ENCODE measurements around the gene TRRAP. TPM values are rescaled to one million over a fixed set of nuclear protein-coding genes. Genes with fewer than 3 reads are reported as not detected.

TRRAP gene
- total and polyA plus RNA-seq, 2 of the 8 experiments (the other 6 are each of a cell fraction or from before 2014, with no cell fraction given), result 21.7 to 48.6 TPM

DNA sequence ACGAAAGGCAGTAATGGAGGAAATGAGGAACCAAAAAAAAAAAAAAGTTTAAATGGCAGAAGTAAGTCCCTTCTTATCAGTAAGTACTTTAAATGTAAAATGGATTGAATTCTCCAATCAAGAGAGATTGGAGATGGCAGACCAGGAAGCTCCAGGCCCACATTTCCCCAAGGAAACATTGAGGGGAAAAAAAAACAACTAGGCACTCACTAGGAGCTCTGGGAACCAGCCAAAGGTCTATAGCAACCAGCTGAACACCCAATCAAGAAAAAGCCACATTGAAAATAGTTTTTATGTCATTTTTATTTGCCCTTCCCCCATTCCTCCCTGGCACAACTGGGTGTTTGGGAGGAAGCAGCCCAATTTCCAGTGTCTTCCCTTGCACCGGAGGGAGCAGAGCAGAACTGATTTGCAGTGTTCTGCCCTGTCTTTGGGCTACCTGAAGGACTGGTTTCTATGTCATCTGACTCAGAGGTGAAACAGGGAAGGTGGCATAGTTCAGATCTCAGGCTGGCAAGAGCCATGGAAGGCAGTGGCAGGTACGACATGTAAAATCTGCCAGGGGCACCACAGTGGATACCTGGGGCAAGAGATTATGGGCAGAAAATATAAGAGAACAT lies 143.7 kb downstream of the TRRAP start:
- H3K23me2 ChIP-seq (ENCODE audit: low read depth, low read length), result no peaks in the 10 kb centered on the region
- no peak overlapping the region for H2BK120ac ChIP-seq (replicated peaks; ENCODE audit: low read depth, low read length)
- H3K9ac ChIP-seq (replicated peaks in 1 of 4; ENCODE audit: extremely low read depth in 1 of 4, low read depth in 3 of 4, low read length in 3 of 4), result no peak overlapping the region
- H4K8ac ChIP-seq (ENCODE audit: extremely low read depth, insufficient read depth, low read length), result no peak overlapping the region
- H3K18ac ChIP-seq (ENCODE audit: extremely low read depth, low read length), result no peak overlapping the region
- H3K9me3 ChIP-seq (ENCODE audit: insufficient read depth in 2 of 2, low read depth in 1 of 2, low read length in 1 of 2), result no peaks in the 10 kb centered on the region
- no peak overlapping the region for H2AFZ ChIP-seq (ENCODE audit: low read length)
- H4K91ac ChIP-seq (replicated peaks; ENCODE audit: insufficient read length, low read length), result no peak overlapping the region
- H2BK12ac ChIP-seq (ENCODE audit: low read depth, low read length), result 0 out of 2 replicates have a peak overlapping the region, but pooled peaks have one; percentile 50
- H3K14ac ChIP-seq (ENCODE audit: insufficient read length), result no peak overlapping the region
- H2AK5ac ChIP-seq (ENCODE audit: low read depth, low read length), result no peak overlapping the region
- peaks cover 0 to 4% (median 1%) of the 10 kb centered on the region in 4 experiments; a peak in 3 of 8 replicates for H3K36me3 ChIP-seq (ENCODE audit: control insufficient read depth in 2 of 4, insufficient read depth in 4 of 4, low read length in 3 of 4)
- H3K79me1 ChIP-seq (ENCODE audit: low read depth, low read length), result no peaks in the 10 kb centered on the region; the same call in 1 of the 2 replicates
- H3K23ac ChIP-seq (ENCODE audit: insufficient read length), result no peak overlapping the region
- H3K79me2 ChIP-seq (ENCODE audit: control insufficient read depth in 1 of 2, insufficient read depth in 2 of 2, low read length in 2 of 2), result peaks cover 0 to 5% of the 10 kb centered on the region in 2 experiments; a peak in 1 of 4 replicates
- no peak overlapping the region for H4K5ac ChIP-seq (ENCODE audit: insufficient read length, low read depth, low read length)
- H3K27me3 ChIP-seq (replicated peaks in 1 of 4; ENCODE audit: control insufficient read depth in 3 of 4, extremely low read depth in 1 of 4, insufficient read depth in 3 of 4, low read length in 3 of 4), result no peaks in the 10 kb centered on the region
- H4K20me1 ChIP-seq (replicated peaks in 1 of 2; ENCODE audit: control insufficient read depth in 1 of 2, insufficient read depth in 2 of 2, low read length in 2 of 2), result peaks cover 0 to 2% of the 10 kb centered on the region in 2 experiments
- no peak for DNase-seq (ENCODE audit: low read depth in 1 of 2, low spot score in 2 of 2)
- ChIA-PET POLR2A (ENCODE audit: partially characterized antibody) (no interaction called here), CTCF (ENCODE audit: partially characterized antibody) (interaction anchor here (0.6 to 2.8 kb wide), 2 partner anchors 15 to 145 kb away, joined by 4 to 9 read pairs; no protein-coding TSS in a partner anchor)
- H3K4me3 ChIP-seq (ENCODE audit: extremely low read depth in 1 of 4, insufficient read depth in 2 of 4, low read depth in 3 of 4, low read length in 4 of 4), result no peak overlapping the region
- no peaks in the 10 kb centered on the region for H3K4me1 ChIP-seq (replicated peaks in 1 of 4; ENCODE audit: control insufficient read depth in 3 of 4, insufficient read depth in 4 of 4, low read length in 3 of 4)
- H3K4me2 ChIP-seq (ENCODE audit: insufficient read depth in 1 of 2, low read depth in 2 of 2, low read length in 2 of 2), result no peak overlapping the region
- no peak overlapping the region for H2BK15ac ChIP-seq (ENCODE audit: low read length)
- H3K4ac ChIP-seq (replicated peaks; ENCODE audit: insufficient read length, low read depth, low read length), result no peak overlapping the region
- H2BK5ac ChIP-seq (ENCODE audit: low read depth, low read length), result no peak overlapping the region
- no peak overlapping the region for H2BK20ac ChIP-seq (ENCODE audit: low read length)
- FAIRE-seq, result no peak
- 92% methylated on average over 3 of the region's 3 CpGs; no CpG with 5 or more reads in 1 of the 2 experiments for WGBS, 2 experiments (ENCODE audit: extremely low coverage in 1 of 2, insufficient coverage in 1 of 2, insufficient read length in 1 of 2, insufficient replicate concordance in 2 of 2, low coverage in 1 of 2, low lambda C conversion rate in 2 of 2, missing lambda C conversion rate in 1 of 2)
- H3K27ac ChIP-seq (ENCODE audit: low read depth, low read length), result no peak overlapping the region
- no peak overlapping the region for H3K56ac ChIP-seq (replicated peaks; ENCODE audit: insufficient read length, low read depth, low read length)
- TF ChIP-seq CEBPB (IDR thresholded peaks at IDR 0.05; ENCODE audit: low read depth, low read length), result no peak
- TF ChIP-seq SP4 (IDR thresholded peaks at IDR 0.05; ENCODE audit: low read length), result no peak
- TF ChIP-seq SAP30 (IDR thresholded peaks at IDR 0.05; ENCODE audit: insufficient read depth, insufficient replicate concordance, low read length), result no peak
- TF ChIP-seq PHF8 (conservative IDR thresholded peaks at IDR 0.05; ENCODE audit: low read depth, low read length), result no peak
- TF ChIP-seq TEAD4 (IDR thresholded peaks at IDR 0.05; ENCODE audit: low read depth, low read length), result no peak
- no peak for TF ChIP-seq CHD1 (IDR thresholded peaks at IDR 0.05; ENCODE audit: low read depth, low read length)
- no peak for TF ChIP-seq SUZ12 (IDR thresholded peaks at IDR 0.05; ENCODE audit: low read length)
- no peak for TF ChIP-seq FOSL1 (IDR thresholded peaks at IDR 0.05; ENCODE audit: insufficient read depth, low read depth, low read length)
- TF ChIP-seq EZH2 (IDR thresholded peaks at IDR 0.05; ENCODE audit: low read depth, low read length, severe bottlenecking), result no peak
- TF ChIP-seq, protein P1, sequence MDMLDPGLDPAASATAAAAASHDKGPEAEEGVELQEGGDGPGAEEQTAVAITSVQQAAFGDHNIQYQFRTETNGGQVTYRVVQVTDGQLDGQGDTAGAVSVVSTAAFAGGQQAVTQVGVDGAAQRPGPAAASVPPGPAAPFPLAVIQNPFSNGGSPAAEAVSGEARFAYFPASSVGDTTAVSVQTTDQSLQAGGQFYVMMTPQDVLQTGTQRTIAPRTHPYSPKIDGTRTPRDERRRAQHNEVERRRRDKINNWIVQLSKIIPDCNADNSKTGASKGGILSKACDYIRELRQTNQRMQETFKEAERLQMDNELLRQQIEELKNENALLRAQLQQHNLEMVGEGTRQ (IDR thresholded peaks at IDR 0.05; ENCODE audit: low read length), result no peak
- TF ChIP-seq GABPA (IDR thresholded peaks at IDR 0.05; ENCODE audit: borderline replicate concordance, insufficient read depth, low read length), result no peak
- no peak for TF ChIP-seq TCF12 (IDR thresholded peaks at IDR 0.05; ENCODE audit: low read depth, low read length)

Data from H1 (cell line).